ENCODE measurements around the gene PPP1R12B. TPM values are rescaled to one million over a fixed set of nuclear protein-coding genes. Genes with fewer than 3 reads are reported as not detected.

Gene PPP1R12B, protein sequence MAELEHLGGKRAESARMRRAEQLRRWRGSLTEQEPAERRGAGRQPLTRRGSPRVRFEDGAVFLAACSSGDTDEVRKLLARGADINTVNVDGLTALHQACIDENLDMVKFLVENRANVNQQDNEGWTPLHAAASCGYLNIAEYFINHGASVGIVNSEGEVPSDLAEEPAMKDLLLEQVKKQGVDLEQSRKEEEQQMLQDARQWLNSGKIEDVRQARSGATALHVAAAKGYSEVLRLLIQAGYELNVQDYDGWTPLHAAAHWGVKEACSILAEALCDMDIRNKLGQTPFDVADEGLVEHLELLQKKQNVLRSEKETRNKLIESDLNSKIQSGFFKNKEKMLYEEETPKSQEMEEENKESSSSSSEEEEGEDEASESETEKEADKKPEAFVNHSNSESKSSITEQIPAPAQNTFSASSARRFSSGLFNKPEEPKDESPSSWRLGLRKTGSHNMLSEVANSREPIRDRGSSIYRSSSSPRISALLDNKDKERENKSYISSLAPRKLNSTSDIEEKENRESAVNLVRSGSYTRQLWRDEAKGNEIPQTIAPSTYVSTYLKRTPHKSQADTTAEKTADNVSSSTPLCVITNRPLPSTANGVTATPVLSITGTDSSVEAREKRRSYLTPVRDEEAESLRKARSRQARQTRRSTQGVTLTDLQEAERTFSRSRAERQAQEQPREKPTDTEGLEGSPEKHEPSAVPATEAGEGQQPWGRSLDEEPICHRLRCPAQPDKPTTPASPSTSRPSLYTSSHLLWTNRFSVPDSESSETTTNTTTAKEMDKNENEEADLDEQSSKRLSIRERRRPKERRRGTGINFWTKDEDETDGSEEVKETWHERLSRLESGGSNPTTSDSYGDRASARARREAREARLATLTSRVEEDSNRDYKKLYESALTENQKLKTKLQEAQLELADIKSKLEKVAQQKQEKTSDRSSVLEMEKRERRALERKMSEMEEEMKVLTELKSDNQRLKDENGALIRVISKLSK
- 18.2 and 18.5 TPM in 2 replicates for total RNA-seq
- long read RNA-seq, partial matches to known transcripts: 1 of 7 reads
- long read RNA-seq, other reads (novel, unspliced or antisense): 5 of 7 reads

DNA sequence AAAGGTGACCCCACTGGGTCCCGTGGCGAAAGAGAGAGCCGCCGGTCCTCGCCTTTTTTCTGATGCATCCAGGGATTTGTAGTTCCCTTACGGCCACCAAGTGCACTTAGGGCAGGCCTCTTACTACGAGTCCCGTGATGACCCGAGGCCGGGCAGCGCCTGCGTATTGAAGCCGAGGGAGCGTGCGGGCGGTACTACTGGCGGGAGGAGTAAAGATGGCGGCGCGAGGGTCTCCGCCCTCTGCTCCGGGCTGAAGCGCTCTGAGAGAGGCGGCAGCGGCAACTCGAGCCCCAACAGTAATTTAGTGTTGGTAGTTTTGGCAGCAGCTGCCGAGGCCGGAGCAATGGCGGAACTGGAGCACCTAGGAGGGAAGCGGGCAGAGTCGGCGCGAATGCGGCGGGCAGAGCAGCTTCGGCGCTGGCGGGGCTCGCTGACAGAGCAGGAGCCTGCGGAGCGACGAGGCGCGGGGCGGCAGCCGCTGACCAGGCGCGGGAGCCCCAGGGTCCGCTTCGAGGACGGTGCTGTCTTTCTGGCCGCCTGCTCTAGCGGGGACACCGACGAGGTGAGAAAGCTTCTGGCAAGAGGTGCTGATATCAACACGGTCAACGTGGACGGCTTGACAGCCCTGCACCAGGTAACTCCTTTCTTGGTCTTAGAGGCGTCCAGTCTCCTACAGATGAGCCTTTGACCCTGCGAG, at the start of gene PPP1R12B:
PPP1R12B (plus strand) TSS at position 191 of the 697 bp plus-strand sequence; CDS start at position 344, 153 bp downstream.
- H3K9me3 Mint-ChIP-seq: no peaks in the 10 kb centered on the region
- TF ChIP-seq, protein P1, sequence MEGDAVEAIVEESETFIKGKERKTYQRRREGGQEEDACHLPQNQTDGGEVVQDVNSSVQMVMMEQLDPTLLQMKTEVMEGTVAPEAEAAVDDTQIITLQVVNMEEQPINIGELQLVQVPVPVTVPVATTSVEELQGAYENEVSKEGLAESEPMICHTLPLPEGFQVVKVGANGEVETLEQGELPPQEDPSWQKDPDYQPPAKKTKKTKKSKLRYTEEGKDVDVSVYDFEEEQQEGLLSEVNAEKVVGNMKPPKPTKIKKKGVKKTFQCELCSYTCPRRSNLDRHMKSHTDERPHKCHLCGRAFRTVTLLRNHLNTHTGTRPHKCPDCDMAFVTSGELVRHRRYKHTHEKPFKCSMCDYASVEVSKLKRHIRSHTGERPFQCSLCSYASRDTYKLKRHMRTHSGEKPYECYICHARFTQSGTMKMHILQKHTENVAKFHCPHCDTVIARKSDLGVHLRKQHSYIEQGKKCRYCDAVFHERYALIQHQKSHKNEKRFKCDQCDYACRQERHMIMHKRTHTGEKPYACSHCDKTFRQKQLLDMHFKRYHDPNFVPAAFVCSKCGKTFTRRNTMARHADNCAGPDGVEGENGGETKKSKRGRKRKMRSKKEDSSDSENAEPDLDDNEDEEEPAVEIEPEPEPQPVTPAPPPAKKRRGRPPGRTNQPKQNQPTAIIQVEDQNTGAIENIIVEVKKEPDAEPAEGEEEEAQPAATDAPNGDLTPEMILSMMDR (conservative IDR thresholded peaks at IDR 0.05): no peak
- H3K4me3 Mint-ChIP-seq: peak within 1 kb of the TSS; percentile 96
- DNase-seq (ENCODE audit: low read depth, low spot score): peak; percentile 90
- no peaks in the 10 kb centered on the region for H3K27me3 Mint-ChIP-seq (ENCODE audit: low read depth)
- H3K36me3 Mint-ChIP-seq (ENCODE audit: low read depth): no peaks in the 10 kb centered on the region
- H3K27ac Mint-ChIP-seq (ENCODE audit: unreplicated experiment): peak within 1 kb of the TSS; percentile 94
- peaks cover 30% of the 10 kb centered on the region for H3K4me1 Mint-ChIP-seq

DNA sequence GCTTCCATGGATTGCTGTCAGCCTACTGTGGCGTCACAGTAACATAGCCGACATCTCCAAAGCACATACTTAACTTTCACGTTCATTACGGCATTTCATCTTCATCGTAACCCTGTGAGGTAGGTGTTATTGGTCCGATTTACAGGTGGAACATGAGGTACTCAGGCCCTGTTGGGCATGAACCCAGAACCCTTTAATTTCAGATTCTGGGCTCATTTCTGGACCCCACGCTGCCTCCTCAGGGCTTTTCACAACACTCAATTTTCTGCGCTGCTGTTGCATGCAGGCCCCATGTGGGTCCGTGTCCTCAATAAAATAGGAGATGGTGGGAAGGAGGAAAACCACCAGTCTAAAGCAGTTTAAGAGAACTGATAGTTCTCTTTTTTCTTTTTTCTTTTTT, 46.3 kb upstream of the PPP1R12B start:
- TF ChIP-seq, protein P1 (conservative IDR thresholded peaks at IDR 0.05): no peak
- Mint-ChIP-seq H3K27ac (ENCODE audit: unreplicated experiment) (no peak overlapping the region), H3K27me3 (ENCODE audit: low read depth) (no peaks in the 10 kb centered on the region), H3K9me3 (no peaks in the 10 kb centered on the region), H3K36me3 (ENCODE audit: low read depth) (no peaks in the 10 kb centered on the region), H3K4me3 (no peak overlapping the region), H3K4me1 (no peaks in the 10 kb centered on the region)
- no peak for DNase-seq (ENCODE audit: low read depth, low spot score)

DNA sequence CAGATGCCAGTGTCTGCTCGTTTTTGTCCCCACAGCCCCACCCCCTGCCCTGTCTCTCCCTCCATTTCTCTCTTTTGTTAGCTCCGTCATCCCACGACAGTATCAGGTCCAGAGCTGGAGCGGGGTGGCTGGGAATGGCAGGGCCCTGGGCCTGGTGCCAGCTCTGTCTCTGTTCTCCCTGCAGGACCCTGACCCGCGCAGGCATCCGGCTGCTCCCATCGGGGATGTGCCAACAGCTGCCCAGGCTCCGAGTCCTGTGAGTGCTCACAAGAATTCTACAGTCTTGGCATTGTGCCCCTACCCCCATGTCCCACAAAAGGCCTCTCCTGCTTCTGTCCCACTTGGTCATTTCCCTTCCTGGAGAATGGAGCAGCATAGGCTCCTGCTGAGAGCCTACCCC, 44.1 kb upstream of the PPP1R12B start:
- no peaks in the 10 kb centered on the region for H3K27me3 Mint-ChIP-seq (ENCODE audit: low read depth)
- H3K27ac Mint-ChIP-seq (ENCODE audit: unreplicated experiment): no peak overlapping the region
- no peak overlapping the region for H3K4me3 Mint-ChIP-seq
- H3K36me3 Mint-ChIP-seq (ENCODE audit: low read depth): no peaks in the 10 kb centered on the region
- TF ChIP-seq, protein P1 (conservative IDR thresholded peaks at IDR 0.05): no peak
- no peaks in the 10 kb centered on the region for H3K4me1 Mint-ChIP-seq
- no peak for DNase-seq (ENCODE audit: low read depth, low spot score)
- H3K9me3 Mint-ChIP-seq: no peaks in the 10 kb centered on the region

DNA sequence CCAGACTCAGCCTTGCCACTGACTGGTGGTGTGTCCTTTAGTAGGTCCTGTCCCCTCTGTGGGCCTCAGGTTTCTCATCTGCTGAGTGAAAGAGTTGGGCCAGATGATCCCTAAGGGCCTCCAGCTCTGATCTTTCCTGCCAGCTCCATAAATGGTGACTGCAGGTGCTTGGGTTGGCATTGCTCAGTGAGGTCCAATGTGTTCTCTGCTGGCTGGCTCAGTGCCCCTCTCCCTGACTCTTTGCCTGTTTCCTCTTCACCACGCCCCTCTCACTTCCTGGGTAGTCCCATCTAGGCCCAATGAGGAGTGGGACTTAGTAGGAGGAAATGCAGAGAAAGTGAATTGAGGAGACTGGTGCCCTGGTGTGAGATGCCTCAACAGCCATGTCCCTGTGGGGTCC, 43.3 kb upstream of the PPP1R12B start:
- DNase-seq (ENCODE audit: low read depth, low spot score): no peak
- Mint-ChIP-seq H3K9me3 (no peaks in the 10 kb centered on the region), H3K4me3 (no peak overlapping the region), H3K36me3 (ENCODE audit: low read depth) (no peaks in the 10 kb centered on the region), H3K27ac (ENCODE audit: unreplicated experiment) (no peak overlapping the region), H3K4me1 (no peaks in the 10 kb centered on the region), H3K27me3 (ENCODE audit: low read depth) (no peaks in the 10 kb centered on the region)
- TF ChIP-seq, protein P1 (conservative IDR thresholded peaks at IDR 0.05): no peak
